Measurements from ENCODE around the gene OTOR.

The OTOR gene

GRCh38 chr20:16759181-16759563, 11.0 kb downstream of the OTOR start:
- Histone ChIP-seq H3K36me3 (peaks cover 0 to 34% (median 16%) of the 10 kb centered on the region in 11 experiments; a peak in 13 of 22 replicates), H3K27ac (peak overlapping the region in 3 of 11 experiments; percentile 1 to 36 (median 34); a peak in 2 of 22 replicates), H3K9ac (0 out of 22 replicates have a peak overlapping the region, but pooled peaks of 2 of the 11 experiments have one; percentile 1 to 8), H3K27me3 (no peaks in the 10 kb centered on the region), H3K9me3 (replicated peaks in 1 of 11) (peaks cover 35 to 39% (median 36%) of the 10 kb centered on the region in 11 experiments), H4K20me1 (no peaks in the 10 kb centered on the region), H3K4me2 (peak overlapping the region; percentile 4 to 66 (median 34); a peak in 17 of 22 replicates), H3K4me3 (no peak overlapping the region), H3K4me1 (peaks cover 28 to 53% (median 45%) of the 10 kb centered on the region in 10 experiments)
- TF ChIP-seq Cebpa-rat (IDR thresholded peaks at IDR 0.05), result no peak

- H3K36me3 ChIP-seq, result peaks cover 0 to 20% (median 6%) of the 10 kb centered on the region in 11 experiments; a peak in 11 of 22 replicates
- no peak overlapping the region for H3K4me3 ChIP-seq
- H3K9me3 ChIP-seq (replicated peaks in 1 of 11), result peaks cover 20 to 24% (median 21%) of the 10 kb centered on the region in 11 experiments
- TF ChIP-seq Cebpa-rat (IDR thresholded peaks at IDR 0.05), result no peak; a peak in 1 of 22 replicates
- no peaks in the 10 kb centered on the region for H4K20me1 ChIP-seq
- peaks cover 28 to 55% (median 44%) of the 10 kb centered on the region in 10 experiments for H3K4me1 ChIP-seq
- peak overlapping the region in 10 of 11 experiments; percentile 6 to 66 (median 54); a peak in 17 of 22 replicates for H3K4me2 ChIP-seq
- H3K9ac ChIP-seq, result peak overlapping the region in 4 of 11 experiments; percentile 10 to 44 (median 32); a peak in 7 of 22 replicates
- no peaks in the 10 kb centered on the region for H3K27me3 ChIP-seq
- H3K27ac ChIP-seq, result peak overlapping the region in 3 of 11 experiments; percentile 3 to 35 (median 21); a peak in 4 of 22 replicates
Observed at GRCh38 chr20:16760431-16761304, 12.5 kb downstream of the OTOR start.

- Histone ChIP-seq H3K27me3 (no peaks in the 10 kb centered on the region), H3K9ac (peak overlapping the region in 4 of 11 experiments; percentile 10 to 44 (median 32); a peak in 4 of 22 replicates), H3K9me3 (replicated peaks in 1 of 11) (peaks cover 13 to 17% (median 14%) of the 10 kb centered on the region in 11 experiments), H4K20me1 (no peaks in the 10 kb centered on the region), H3K4me1 (peaks cover 28 to 55% (median 44%) of the 10 kb centered on the region in 10 experiments), H3K4me2 (peak overlapping the region in 10 of 11 experiments; percentile 6 to 66 (median 55); a peak in 17 of 22 replicates), H3K36me3 (peaks cover 0 to 13% (median under 1%) of the 10 kb centered on the region in 11 experiments; a peak in 5 of 22 replicates), H3K27ac (peak overlapping the region in 2 of 11 experiments; percentile 2 to 3; a peak in 2 of 22 replicates), H3K4me3 (no peak overlapping the region)
- no peak for TF ChIP-seq Cebpa-rat (IDR thresholded peaks at IDR 0.05)
Observed at GRCh38 chr20:16761305-16761829, 13.2 kb downstream of the OTOR start.

- Histone ChIP-seq H3K4me1 (peaks cover 16 to 41% (median 31%) of the 10 kb centered on the region in 10 experiments), H4K20me1 (no peaks in the 10 kb centered on the region), H3K4me2 (no peak overlapping the region), H3K9me3 (replicated peaks in 1 of 11) (peaks cover 0 to 6% (median 0%) of the 10 kb centered on the region in 11 experiments; a peak in 1 of 22 replicates), H3K4me3 (no peak overlapping the region), H3K9ac (no peak overlapping the region), H3K27ac (no peak overlapping the region), H3K36me3 (no peaks in the 10 kb centered on the region; a peak in 1 of 22 replicates), H3K27me3 (no peaks in the 10 kb centered on the region)
- TF ChIP-seq Cebpa-rat (IDR thresholded peaks at IDR 0.05), result no peak
Observed at GRCh38 chr20:16764560-16764959, 16.4 kb downstream of the OTOR start.

- Histone ChIP-seq H4K20me1 (no peaks in the 10 kb centered on the region), H3K27me3 (no peaks in the 10 kb centered on the region), H3K4me1 (no peaks in the 10 kb centered on the region), H3K27ac (no peak overlapping the region), H3K4me3 (no peak overlapping the region), H3K36me3 (peaks cover 0 to 6% (median 0%) of the 10 kb centered on the region in 11 experiments; a peak in 1 of 22 replicates), H3K9me3 (replicated peaks in 1 of 11) (peaks cover 12 to 37% (median 25%) of the 10 kb centered on the region in 11 experiments; a peak in 18 of 22 replicates), H3K4me2 (no peak overlapping the region), H3K9ac (no peak overlapping the region)
- no peak for TF ChIP-seq Cebpa-rat (IDR thresholded peaks at IDR 0.05)
Observed at GRCh38 chr20:16771213-16771612, 23.1 kb downstream of the OTOR start.

- Histone ChIP-seq H3K4me2 (no peak overlapping the region), H3K36me3 (0 out of 22 replicates have a peak, but pooled peaks cover 0 to 6% (median 0%) of the 10 kb centered on the region in 11 experiments), H3K4me3 (no peak overlapping the region), H3K27me3 (no peaks in the 10 kb centered on the region), H3K9me3 (replicated peaks in 1 of 11) (peaks cover 12 to 46% (median 27%) of the 10 kb centered on the region in 11 experiments; a peak in 20 of 22 replicates), H3K4me1 (no peaks in the 10 kb centered on the region), H4K20me1 (no peaks in the 10 kb centered on the region), H3K9ac (no peak overlapping the region), H3K27ac (no peak overlapping the region)
- no peak for TF ChIP-seq Cebpa-rat (IDR thresholded peaks at IDR 0.05)
Observed at GRCh38 chr20:16775961-16776360, 27.8 kb downstream of the OTOR start.

GRCh38 chr20:16777126-16777525, 29.0 kb downstream of the OTOR start:
- no peak overlapping the region for H3K4me2 ChIP-seq
- no peaks in the 10 kb centered on the region for H4K20me1 ChIP-seq

GRCh38 chr20:16778159-16778558, 30.0 kb downstream of the OTOR start:
- Histone ChIP-seq H3K9ac (no peak overlapping the region), H3K36me3 (peaks cover 0 to 6% (median 0%) of the 10 kb centered on the region in 11 experiments; a peak in 1 of 22 replicates), H3K27me3 (no peaks in the 10 kb centered on the region), H3K4me3 (no peak overlapping the region), H3K9me3 (replicated peaks in 1 of 11) (peaks cover 25 to 51% (median 38%) of the 10 kb centered on the region in 11 experiments), H3K27ac (no peak overlapping the region), H3K4me2 (no peak overlapping the region), H4K20me1 (no peaks in the 10 kb centered on the region), H3K4me1 (no peaks in the 10 kb centered on the region)
- TF ChIP-seq Cebpa-rat (IDR thresholded peaks at IDR 0.05), result no peak

More at GRCh38 chr20:16777126-16777525, 29.0 kb downstream of the OTOR start:
- H3K9me3 ChIP-seq (replicated peaks in 1 of 11), result peaks cover 21 to 54% (median 34%) of the 10 kb centered on the region in 11 experiments
- no peak for TF ChIP-seq Cebpa-rat (IDR thresholded peaks at IDR 0.05)
- H3K27ac ChIP-seq, result no peak overlapping the region
- no peak overlapping the region for H3K9ac ChIP-seq
- no peaks in the 10 kb centered on the region for H3K4me1 ChIP-seq
- H3K36me3 ChIP-seq, result peaks cover 0 to 6% (median 0%) of the 10 kb centered on the region in 11 experiments; a peak in 1 of 22 replicates
- no peak overlapping the region for H3K4me3 ChIP-seq
- H3K27me3 ChIP-seq, result no peaks in the 10 kb centered on the region

GRCh38 chr20:16781496-16781895, 33.3 kb downstream of the OTOR start:
- TF ChIP-seq Cebpa-rat (IDR thresholded peaks at IDR 0.05), result no peak
- Histone ChIP-seq H3K27me3 (no peaks in the 10 kb centered on the region), H3K9me3 (replicated peaks in 1 of 11) (peaks cover 20 to 28% (median 25%) of the 10 kb centered on the region in 11 experiments), H3K9ac (no peak overlapping the region), H3K27ac (no peak overlapping the region), H4K20me1 (no peaks in the 10 kb centered on the region), H3K4me3 (no peak overlapping the region), H3K4me2 (no peak overlapping the region), H3K4me1 (no peaks in the 10 kb centered on the region), H3K36me3 (no peaks in the 10 kb centered on the region; a peak in 1 of 22 replicates)
